ENCODE measurements around the gene FGF11.

The FGF11 gene

DNA sequence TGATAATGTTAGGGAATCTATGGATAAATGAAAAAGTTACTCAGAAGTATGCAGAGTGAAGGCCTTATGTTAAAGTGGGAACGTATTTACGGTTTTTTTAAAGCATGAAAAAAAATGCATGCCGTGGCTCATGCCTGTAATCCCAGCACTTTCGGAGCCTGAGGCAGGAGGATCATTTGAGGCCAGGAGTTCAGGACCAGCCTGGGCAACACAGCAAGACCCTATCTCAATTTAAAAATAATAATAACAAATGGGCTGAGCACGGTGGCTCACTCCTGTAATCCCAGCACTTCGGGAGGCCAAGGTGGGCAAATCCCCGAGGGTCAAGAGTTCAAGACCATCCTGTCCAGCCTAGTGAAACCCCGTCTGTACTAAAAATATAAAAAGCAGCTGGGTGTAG lies 50.8 kb downstream of the FGF11 start:
- Histone ChIP-seq H3K36me3 (ENCODE audit: control insufficient read depth, insufficient read depth, low read length) (peaks cover 27% of the 10 kb centered on the region), H3K4me1 (ENCODE audit: control insufficient read depth, insufficient read depth, low read length, poor library complexity, severe bottlenecking) (peaks cover 20% of the 10 kb centered on the region), H3K4me3 (ENCODE audit: insufficient read depth, low read depth, low read length, poor library complexity, severe bottlenecking) (no peak overlapping the region), H3K27me3 (replicated peaks; ENCODE audit: control insufficient read depth, insufficient read depth, low read length, poor library complexity, severe bottlenecking) (no peaks in the 10 kb centered on the region), H3K9me3 (ENCODE audit: control insufficient read depth, low read length) (no peaks in the 10 kb centered on the region), H3K27ac (ENCODE audit: insufficient read depth, low read length, poor library complexity, severe bottlenecking) (no peak overlapping the region)
- DNase-seq: no peak

DNA sequence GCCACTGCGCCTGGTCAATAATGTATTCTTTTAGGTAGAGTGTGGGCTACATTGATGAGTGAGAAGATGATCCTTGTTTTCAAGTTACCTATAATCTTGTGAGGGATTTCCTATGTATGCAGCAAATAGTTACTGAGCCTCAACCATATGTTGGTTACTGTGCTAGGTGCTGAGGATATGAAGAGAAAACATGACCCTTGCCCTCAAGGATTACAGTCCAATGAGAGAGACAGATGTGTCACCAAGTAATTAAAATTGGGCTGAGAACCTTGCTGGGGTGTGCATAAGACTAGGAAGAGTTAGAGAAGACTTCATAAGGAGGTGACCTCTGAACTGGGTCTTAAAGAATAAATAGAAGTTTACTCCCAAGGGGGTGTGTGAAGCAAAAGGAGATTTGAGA lies 52.3 kb downstream of the FGF11 start:
- Histone ChIP-seq H3K27ac (ENCODE audit: insufficient read depth, low read length, poor library complexity, severe bottlenecking) (no peak overlapping the region), H3K4me3 (ENCODE audit: insufficient read depth, low read depth, low read length, poor library complexity, severe bottlenecking) (no peak overlapping the region), H3K36me3 (ENCODE audit: control insufficient read depth, insufficient read depth, low read length) (peaks cover 34% of the 10 kb centered on the region), H3K4me1 (ENCODE audit: control insufficient read depth, insufficient read depth, low read length, poor library complexity, severe bottlenecking) (peaks cover 10% of the 10 kb centered on the region), H3K27me3 (replicated peaks; ENCODE audit: control insufficient read depth, insufficient read depth, low read length, poor library complexity, severe bottlenecking) (no peaks in the 10 kb centered on the region), H3K9me3 (ENCODE audit: control insufficient read depth, low read length) (no peaks in the 10 kb centered on the region)
- no peak for DNase-seq

DNA sequence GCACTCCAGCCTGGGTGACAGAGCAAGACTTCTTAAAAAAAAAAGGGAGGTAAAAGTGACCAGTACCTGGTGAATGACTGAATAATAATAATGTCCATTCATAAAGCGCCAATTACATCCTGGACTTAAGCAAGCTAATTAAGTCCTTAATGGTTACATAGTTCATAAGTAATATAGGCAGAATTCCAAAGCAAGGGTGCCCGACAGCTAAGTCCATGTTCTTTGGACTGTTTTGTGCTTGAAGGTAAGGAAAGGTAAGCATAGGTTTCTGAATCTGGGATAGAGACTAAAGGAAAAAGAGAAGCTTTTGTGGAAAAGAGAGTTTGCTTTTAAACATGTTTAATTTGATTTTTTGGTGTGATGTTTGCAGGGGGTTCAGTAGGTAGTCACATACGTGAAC lies 54.6 kb downstream of the FGF11 start:
- Histone ChIP-seq H3K27me3 (replicated peaks; ENCODE audit: control insufficient read depth, insufficient read depth, low read length, poor library complexity, severe bottlenecking) (no peaks in the 10 kb centered on the region), H3K9me3 (ENCODE audit: control insufficient read depth, low read length) (no peaks in the 10 kb centered on the region), H3K36me3 (ENCODE audit: control insufficient read depth, insufficient read depth, low read length) (peaks cover 58% of the 10 kb centered on the region), H3K27ac (ENCODE audit: insufficient read depth, low read length, poor library complexity, severe bottlenecking) (no peak overlapping the region), H3K4me3 (ENCODE audit: insufficient read depth, low read depth, low read length, poor library complexity, severe bottlenecking) (no peak overlapping the region), H3K4me1 (ENCODE audit: control insufficient read depth, insufficient read depth, low read length, poor library complexity, severe bottlenecking) (peaks cover under 1% of the 10 kb centered on the region)
- no peak for DNase-seq
